Mesothelial cell of epicardium (in vitro differentiated cells): ENCODE measurements around the gene YBX1. TPM values are rescaled to one million over a fixed set of nuclear protein-coding genes. Genes with fewer than 3 reads are reported as not detected.

Experiments used
- DNase-seq, 2 experiments: peaks; one replicate each; pipeline ENCODE4 v3.0.0; 2021; ENCODE audit warnings: low spot score in 2 of 2; ENCODE audit not compliant: unreplicated experiment in 2 of 2
- H3K27ac Mint-ChIP-seq: 2 replicates; pipeline ENCODE4 v1.8.0; 2021; ENCODE audit warnings: mixed read lengths
- H3K27me3 Mint-ChIP-seq: 2 replicates; pipeline ENCODE4 v1.8.0; 2021; ENCODE audit warnings: low read depth, mixed read lengths
- H3K36me3 Mint-ChIP-seq: 2 replicates; pipeline ENCODE4 v1.8.0; 2021; ENCODE audit warnings: mixed read lengths
- H3K4me1 Mint-ChIP-seq: 2 replicates; pipeline ENCODE4 v1.8.0; 2021; ENCODE audit warnings: mixed read lengths
- H3K4me3 Mint-ChIP-seq: 2 replicates; pipeline ENCODE4 v1.8.0; 2021; ENCODE audit warnings: mild to moderate bottlenecking, moderate library complexity, mixed read lengths
- H3K9me3 Mint-ChIP-seq: 2 replicates; pipeline ENCODE4 v1.8.0; 2021; ENCODE audit warnings: mixed read lengths
- total RNA-seq: library from RNA; stranded (reverse); gene quantifications from 3 replicates; pipeline ENCODE4 v1.2.1, GENCODE V29; 2021
- TF ChIP-seq, protein P1 (sequence below): fragments of 200-600 bp; sonication (generic); IDR thresholded peaks from one replicate; pipeline ENCODE4 v1.5.0; 2021; ENCODE audit warnings: antibody characterized with exemption; ENCODE audit not compliant: unreplicated experiment

The YBX1 gene
- total RNA-seq, 1 donor from 2014 or later: 405 TPM

DNA sequence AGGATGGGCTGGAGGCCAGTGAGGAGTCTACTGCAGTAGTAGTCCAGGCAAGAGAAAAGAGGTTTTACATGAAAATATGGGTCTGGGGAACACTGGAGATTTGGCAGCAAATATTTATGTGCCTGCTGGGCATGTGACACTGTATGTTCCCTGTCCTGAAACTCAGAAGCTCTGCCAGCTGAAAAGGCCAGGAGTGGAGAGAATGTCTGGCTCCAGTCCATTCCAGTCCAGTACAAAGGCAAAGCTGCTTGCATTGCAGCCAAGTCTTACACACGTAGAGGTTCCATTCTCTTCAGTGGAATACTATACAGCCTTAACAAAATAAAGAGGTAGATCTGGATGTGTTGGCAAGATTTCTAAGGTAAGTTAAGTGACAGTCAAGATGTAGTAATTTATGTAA, 7.5 kb upstream of the YBX1 start:
- peaks cover 33% of the 10 kb centered on the region for H3K36me3 Mint-ChIP-seq
- no peaks in the 10 kb centered on the region for H3K27me3 Mint-ChIP-seq
- TF ChIP-seq, protein P1, sequence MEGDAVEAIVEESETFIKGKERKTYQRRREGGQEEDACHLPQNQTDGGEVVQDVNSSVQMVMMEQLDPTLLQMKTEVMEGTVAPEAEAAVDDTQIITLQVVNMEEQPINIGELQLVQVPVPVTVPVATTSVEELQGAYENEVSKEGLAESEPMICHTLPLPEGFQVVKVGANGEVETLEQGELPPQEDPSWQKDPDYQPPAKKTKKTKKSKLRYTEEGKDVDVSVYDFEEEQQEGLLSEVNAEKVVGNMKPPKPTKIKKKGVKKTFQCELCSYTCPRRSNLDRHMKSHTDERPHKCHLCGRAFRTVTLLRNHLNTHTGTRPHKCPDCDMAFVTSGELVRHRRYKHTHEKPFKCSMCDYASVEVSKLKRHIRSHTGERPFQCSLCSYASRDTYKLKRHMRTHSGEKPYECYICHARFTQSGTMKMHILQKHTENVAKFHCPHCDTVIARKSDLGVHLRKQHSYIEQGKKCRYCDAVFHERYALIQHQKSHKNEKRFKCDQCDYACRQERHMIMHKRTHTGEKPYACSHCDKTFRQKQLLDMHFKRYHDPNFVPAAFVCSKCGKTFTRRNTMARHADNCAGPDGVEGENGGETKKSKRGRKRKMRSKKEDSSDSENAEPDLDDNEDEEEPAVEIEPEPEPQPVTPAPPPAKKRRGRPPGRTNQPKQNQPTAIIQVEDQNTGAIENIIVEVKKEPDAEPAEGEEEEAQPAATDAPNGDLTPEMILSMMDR: no peak

DNA sequence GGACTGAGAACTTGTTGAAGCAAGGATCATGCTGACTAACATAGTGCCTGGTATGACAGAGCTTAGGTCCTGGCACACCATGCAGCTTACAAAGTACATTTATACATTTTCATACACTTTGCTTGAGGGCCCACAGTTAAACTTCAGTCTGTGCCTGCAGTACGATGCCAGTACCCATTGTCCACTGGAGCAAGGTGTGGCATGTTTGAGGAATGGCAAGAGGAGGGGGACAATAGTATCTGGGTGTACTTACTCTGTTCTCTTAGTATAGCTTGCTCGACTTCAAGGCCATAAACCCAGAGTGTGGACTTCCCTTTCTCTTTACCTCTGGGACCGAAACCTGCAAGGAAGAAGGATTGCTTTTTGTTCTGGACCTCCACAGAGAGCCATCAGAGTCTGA, 6.8 kb upstream of the YBX1 start:
- TF ChIP-seq, protein P1: no peak
- Mint-ChIP-seq H3K4me1 (peaks cover 6% of the 10 kb centered on the region), H3K4me3 (no peak overlapping the region), H3K36me3 (peaks cover 26% of the 10 kb centered on the region), H3K27me3 (no peaks in the 10 kb centered on the region), H3K9me3 (no peaks in the 10 kb centered on the region), H3K27ac (no peak overlapping the region)
- DNase-seq: no peak

More for the DNA sequence above, 7.5 kb upstream of the YBX1 start:
- no peak for DNase-seq
- no peak overlapping the region for H3K27ac Mint-ChIP-seq
- no peak overlapping the region for H3K4me3 Mint-ChIP-seq
- no peaks in the 10 kb centered on the region for H3K9me3 Mint-ChIP-seq
- peaks cover 2% of the 10 kb centered on the region for H3K4me1 Mint-ChIP-seq

DNA sequence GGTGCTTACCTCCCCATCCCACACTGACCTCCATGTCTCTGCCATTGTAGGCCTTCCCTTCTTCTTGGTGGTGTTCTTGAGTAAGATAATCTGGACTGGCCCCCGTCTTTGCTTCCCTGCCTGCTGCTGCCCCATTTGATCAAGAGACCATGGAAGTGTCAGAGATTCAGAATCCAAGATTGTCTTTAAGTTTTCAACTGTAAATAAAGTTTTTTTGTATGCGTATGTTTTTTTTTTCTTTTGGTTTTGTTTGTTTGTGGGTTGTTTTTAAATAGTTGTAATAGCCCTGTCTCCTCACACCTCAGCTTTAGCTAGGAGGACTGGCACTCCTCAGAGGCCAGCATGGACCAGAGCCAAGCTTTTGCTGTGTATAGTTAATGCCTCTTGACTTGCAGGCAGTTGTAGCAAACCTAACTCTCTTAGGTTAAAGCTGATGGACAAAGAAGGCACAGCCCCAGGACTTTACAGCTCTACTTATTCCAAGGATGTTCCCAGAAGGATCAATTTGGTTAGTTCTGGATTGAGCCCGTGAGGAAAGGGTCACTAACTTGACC, 5.6 kb upstream of the YBX1 start:
- H3K27ac Mint-ChIP-seq: no peak overlapping the region
- peaks cover 22% of the 10 kb centered on the region for H3K36me3 Mint-ChIP-seq
- H3K27me3 Mint-ChIP-seq: no peaks in the 10 kb centered on the region
- TF ChIP-seq, protein P1: no peak
- H3K9me3 Mint-ChIP-seq: no peaks in the 10 kb centered on the region
- no peak overlapping the region for H3K4me3 Mint-ChIP-seq
- no peak for DNase-seq
- H3K4me1 Mint-ChIP-seq: peaks cover 14% of the 10 kb centered on the region

DNA sequence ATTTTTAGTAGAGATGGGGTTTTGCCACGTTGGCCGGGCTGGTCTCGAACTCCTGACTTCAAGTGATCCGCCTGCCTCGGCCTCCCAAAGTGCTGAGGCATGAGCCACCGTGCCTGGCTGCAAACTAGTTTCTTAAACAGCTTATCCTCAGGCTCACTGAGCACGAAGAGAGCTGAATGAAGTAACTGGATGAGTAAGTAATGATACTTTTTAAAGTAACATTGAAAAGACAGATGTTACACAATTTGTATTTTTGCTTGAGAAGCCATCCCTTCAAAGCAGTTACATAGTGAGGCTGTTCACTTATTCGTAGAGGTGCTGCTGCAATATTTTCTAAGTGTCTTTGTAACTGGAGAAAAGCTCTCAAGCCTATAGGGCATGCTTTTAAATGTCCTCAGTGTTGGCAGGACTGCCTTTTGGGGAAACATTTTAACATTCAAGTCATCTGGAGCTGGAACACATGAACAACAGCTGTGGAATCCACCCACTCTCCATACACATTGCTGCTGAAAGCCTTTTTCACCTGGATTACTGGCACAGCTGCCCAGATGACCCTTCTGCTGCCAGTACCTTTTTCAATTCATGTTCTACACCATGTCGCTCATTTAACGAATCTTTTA, 2.7 kb upstream of the YBX1 start:
- peaks cover 9% of the 10 kb centered on the region for H3K36me3 Mint-ChIP-seq
- no peak for DNase-seq

DNA sequence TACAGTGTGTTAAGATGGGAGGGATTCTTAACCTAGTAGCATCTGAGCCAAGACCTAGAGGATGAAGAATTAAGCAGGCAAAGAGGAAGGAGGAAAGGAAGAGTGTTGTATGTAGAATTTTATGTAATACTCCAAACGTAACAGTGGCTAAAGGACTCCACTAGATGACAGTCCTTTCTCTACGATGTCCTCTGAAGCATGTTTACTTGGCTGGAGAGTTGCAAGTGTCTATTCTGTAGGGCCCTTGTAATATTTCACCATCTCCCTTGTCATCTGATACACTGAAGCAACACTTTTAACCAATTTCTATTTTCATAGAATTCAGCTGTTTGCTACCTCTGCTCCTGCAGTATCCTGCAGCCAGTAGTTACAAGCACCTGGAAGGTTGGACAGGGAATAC, 2.2 kb upstream of the YBX1 start:
- H3K9me3 Mint-ChIP-seq: no peaks in the 10 kb centered on the region
- H3K27me3 Mint-ChIP-seq: no peaks in the 10 kb centered on the region
- peaks cover 32% of the 10 kb centered on the region for H3K4me1 Mint-ChIP-seq
- H3K36me3 Mint-ChIP-seq: peaks cover 4% of the 10 kb centered on the region
- TF ChIP-seq, protein P1: no peak
- peak overlapping the region; percentile 92 for H3K4me3 Mint-ChIP-seq
- DNase-seq: no peak
- no peak overlapping the region for H3K27ac Mint-ChIP-seq

More for the DNA sequence above, 2.7 kb upstream of the YBX1 start:
- peaks cover 26% of the 10 kb centered on the region for H3K4me1 Mint-ChIP-seq
- no peaks in the 10 kb centered on the region for H3K27me3 Mint-ChIP-seq
- H3K9me3 Mint-ChIP-seq: no peaks in the 10 kb centered on the region
- no peak overlapping the region for H3K27ac Mint-ChIP-seq
- TF ChIP-seq, protein P1: no peak
- no peak overlapping the region for H3K4me3 Mint-ChIP-seq
